ENCODE data around the gene DCTN2. TPM values are rescaled to one million over a fixed set of nuclear protein-coding genes. Genes with fewer than 3 reads are reported as not detected.
"Not testable (repeated sequence)": the region's sequence is repeated elsewhere in the genome, so short reads cannot be mapped to it uniquely, and the experiment has no call there.

DCTN2 gene
- total RNA-seq, 2 donors from 2014 or later = 94.9 to 99.0 TPM

DNA sequence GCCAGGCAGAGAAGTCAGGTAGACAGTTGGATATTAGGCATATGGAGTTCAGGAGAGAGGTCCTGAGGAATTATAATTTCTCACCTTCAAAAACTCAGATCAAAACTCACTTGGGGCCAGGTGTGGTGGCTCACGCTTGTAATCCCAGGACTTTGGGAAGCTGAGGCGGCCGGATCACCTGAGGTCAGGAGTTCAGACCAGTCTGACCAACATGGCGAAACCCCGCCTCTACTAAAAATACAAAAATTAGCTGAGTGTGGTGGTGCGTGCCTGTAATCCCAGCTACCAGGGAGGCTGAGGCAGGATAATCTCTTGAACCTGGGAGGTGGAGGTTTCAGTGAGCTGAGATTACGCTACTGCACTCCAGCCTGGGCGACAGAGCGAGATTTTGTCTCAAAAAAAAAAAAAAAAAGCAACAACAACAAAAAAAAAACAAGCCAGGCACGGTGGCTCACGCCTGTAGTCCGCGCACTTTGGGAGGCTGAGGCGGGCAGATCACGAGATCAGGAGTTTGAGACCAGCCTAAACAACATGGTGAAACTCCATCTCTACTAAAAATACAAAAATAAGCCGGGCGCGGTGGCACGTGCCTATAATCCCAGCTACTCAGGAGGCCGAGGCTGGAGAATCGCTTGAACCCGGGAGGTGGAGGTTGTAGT, 44.6 kb downstream of the DCTN2 start:
- H3K27ac Mint-ChIP-seq; DNase-seq; H3K27me3 Mint-ChIP-seq (ENCODE audit: low read depth); H3K9me3 Mint-ChIP-seq; H3K4me3 Mint-ChIP-seq; ATAC-seq (replicated peaks in 1 of 2); H3K4me1 Mint-ChIP-seq (ENCODE audit: low read depth): not testable (repeated sequence)
- peaks cover 25 to 68% of the 10 kb centered on the region in 2 donors for H3K36me3 Mint-ChIP-seq (ENCODE audit: insufficient read depth in 2 of 2)

DNA sequence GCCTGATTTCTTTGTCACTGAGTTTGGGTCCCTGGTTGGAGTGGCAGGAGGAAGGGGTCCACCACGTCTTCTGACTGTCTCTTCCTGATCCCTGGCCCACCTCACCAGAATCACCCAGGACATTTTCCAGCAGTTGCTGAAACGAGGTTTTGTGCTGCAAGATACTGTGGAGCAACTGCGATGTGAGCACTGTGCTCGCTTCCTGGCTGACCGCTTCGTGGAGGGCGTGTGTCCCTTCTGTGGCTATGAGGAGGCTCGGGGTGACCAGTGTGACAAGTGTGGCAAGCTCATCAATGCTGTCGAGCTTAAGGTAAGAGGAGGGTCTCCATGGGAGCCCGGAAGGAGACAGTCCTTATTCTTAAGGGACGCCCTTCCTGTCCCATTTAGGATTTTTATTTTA, 46.8 kb downstream of the DCTN2 start:
- no peak overlapping the region for H3K4me3 Mint-ChIP-seq
- H3K27ac Mint-ChIP-seq = no peak overlapping the region
- DNase-seq = no peak
- H3K9me3 Mint-ChIP-seq = no peaks in the 10 kb centered on the region
- peaks cover 31 to 79% of the 10 kb centered on the region in 2 donors for H3K36me3 Mint-ChIP-seq (ENCODE audit: insufficient read depth in 2 of 2)
- no peaks in the 10 kb centered on the region for H3K27me3 Mint-ChIP-seq (ENCODE audit: low read depth)
- no peak for ATAC-seq (replicated peaks in 1 of 2)
- peaks cover 11% of the 10 kb centered on the region for H3K4me1 Mint-ChIP-seq (ENCODE audit: low read depth)

DNA sequence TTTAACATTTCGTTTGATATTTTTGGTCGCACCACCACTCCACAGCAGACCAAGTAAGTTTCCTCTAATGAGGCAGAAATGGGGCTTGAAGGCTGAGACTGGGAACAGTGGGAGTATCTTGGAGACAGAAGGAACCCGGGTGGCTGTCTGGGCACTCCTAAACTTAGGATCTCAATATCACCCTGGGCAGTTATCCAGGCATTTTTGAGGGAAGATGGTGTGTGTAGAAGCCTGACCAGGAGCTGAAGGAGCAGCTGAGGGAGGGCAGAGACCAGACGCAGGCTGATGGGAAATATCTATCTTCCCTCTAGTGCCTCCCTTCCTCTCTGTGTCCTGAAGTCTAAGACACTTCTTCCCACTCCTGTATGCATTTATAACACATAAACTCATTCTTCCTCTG, 48.4 kb downstream of the DCTN2 start:
- H3K27me3 Mint-ChIP-seq (ENCODE audit: low read depth) = no peaks in the 10 kb centered on the region
- peak overlapping the region; percentile 23 for H3K27ac Mint-ChIP-seq
- ATAC-seq (replicated peaks in 1 of 2) = no peak
- H3K4me1 Mint-ChIP-seq (ENCODE audit: low read depth) = peaks cover 11% of the 10 kb centered on the region
- DNase-seq = no peak
- no peaks in the 10 kb centered on the region for H3K9me3 Mint-ChIP-seq
- no peak overlapping the region for H3K4me3 Mint-ChIP-seq
- peaks cover 28 to 67% of the 10 kb centered on the region in 2 donors for H3K36me3 Mint-ChIP-seq (ENCODE audit: insufficient read depth in 2 of 2)

DNA sequence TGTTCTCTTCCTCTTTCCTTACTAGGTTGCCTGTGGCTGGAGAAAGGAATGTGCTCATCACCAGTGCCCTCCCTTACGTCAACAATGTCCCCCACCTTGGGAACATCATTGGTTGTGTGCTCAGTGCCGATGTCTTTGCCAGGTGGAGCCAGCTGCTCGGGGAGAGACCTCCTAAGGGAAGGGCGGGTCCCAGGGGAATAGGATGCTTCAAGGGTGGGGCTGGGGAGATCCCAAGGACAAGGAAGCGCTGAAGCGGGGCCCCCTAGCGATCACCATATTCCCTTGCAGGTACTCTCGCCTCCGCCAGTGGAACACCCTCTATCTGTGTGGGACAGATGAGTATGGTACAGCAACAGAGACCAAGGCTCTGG, 48.9 kb downstream of the DCTN2 start:
- Mint-ChIP-seq H3K27me3 (ENCODE audit: low read depth) (no peaks in the 10 kb centered on the region), H3K4me3 (no peak overlapping the region), H3K4me1 (ENCODE audit: low read depth) (peaks cover 11% of the 10 kb centered on the region), H3K27ac (no peak overlapping the region), H3K36me3 (ENCODE audit: insufficient read depth in 2 of 2) (peaks cover 28 to 64% of the 10 kb centered on the region in 2 donors), H3K9me3 (no peaks in the 10 kb centered on the region)
- no peak for DNase-seq
- ATAC-seq (replicated peaks in 1 of 2) = no peak

DNA sequence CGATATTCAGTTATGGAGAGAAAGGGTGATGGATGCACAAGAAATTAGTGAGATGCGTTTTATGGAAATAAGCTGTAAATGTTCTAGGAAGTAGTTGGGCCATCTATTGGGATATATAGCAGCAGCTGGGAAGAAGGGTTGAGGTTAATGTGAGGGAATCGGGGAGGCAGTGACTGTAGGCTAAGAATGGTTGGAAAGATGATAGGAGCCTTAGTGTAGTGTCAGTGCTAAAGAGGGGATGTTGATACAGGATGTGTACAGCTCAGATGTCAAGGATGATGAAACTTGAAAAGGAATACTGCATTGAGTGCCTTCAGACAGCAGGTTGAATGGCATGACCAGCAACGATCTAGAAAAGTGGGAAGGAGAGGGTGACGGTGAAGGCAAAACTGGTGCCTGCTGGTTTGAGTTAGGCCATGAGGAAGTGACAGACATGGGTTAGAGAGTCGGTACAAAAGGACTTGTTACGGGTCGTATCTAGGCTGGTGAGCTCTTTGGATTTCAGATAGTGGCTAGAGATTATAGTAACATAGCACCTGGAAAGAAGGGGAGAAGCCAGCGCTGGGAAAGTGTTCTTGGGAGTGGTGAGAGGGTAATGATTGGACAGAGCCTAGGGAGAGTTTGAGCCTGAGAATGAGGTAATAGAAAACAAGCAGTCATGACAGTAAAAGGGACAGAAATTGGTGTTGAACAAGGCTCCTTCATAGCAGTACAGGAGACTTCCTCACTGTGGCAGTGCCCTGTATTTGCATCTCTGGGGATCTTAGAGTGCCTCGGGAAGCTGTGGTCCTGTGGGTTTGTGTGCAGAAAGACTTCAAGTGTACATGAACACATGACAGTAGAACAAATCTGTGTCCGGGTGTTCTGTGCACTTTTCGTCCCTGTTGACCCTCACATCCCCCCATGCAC, 49.5 kb downstream of the DCTN2 start:
- Mint-ChIP-seq H3K4me3 (no peak overlapping the region), H3K4me1 (ENCODE audit: low read depth) (peaks cover 16% of the 10 kb centered on the region), H3K27ac (peak overlapping the region; percentile 17), H3K27me3 (ENCODE audit: low read depth) (no peaks in the 10 kb centered on the region), H3K36me3 (ENCODE audit: insufficient read depth in 2 of 2) (peaks cover 31 to 66% of the 10 kb centered on the region in 2 donors), H3K9me3 (no peaks in the 10 kb centered on the region)
- ATAC-seq (replicated peaks in 1 of 2) (no peak), DNase-seq (no peak)

DNA sequence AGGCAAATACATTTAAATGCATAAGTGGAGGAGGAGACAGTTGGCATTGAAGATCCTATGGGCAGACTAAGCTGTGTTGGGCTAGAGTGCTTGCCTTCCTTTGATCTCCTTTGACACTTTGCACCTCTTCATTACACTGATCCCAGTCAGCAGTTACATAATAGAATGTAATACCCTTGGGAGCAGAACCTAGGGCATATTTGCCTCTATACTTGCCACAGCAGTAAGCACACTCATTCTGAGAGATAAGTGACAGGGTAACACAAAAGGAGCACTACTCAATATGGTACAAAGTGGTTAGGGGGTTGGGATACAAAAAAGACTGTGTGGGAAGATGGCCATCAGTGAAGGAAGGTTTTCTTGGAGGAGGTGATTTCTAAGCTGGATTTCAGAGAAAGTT, 50.2 kb downstream of the DCTN2 start:
- Mint-ChIP-seq H3K9me3 (no peaks in the 10 kb centered on the region), H3K4me3 (no peak overlapping the region), H3K27ac (peak overlapping the region; percentile 17), H3K36me3 (ENCODE audit: insufficient read depth in 2 of 2) (peaks cover 28 to 64% of the 10 kb centered on the region in 2 donors), H3K4me1 (ENCODE audit: low read depth) (peaks cover 16% of the 10 kb centered on the region), H3K27me3 (ENCODE audit: low read depth) (no peaks in the 10 kb centered on the region)
- DNase-seq = no peak
- ATAC-seq (replicated peaks in 1 of 2) = peak in 1 of 2 donors; percentile 58

DNA sequence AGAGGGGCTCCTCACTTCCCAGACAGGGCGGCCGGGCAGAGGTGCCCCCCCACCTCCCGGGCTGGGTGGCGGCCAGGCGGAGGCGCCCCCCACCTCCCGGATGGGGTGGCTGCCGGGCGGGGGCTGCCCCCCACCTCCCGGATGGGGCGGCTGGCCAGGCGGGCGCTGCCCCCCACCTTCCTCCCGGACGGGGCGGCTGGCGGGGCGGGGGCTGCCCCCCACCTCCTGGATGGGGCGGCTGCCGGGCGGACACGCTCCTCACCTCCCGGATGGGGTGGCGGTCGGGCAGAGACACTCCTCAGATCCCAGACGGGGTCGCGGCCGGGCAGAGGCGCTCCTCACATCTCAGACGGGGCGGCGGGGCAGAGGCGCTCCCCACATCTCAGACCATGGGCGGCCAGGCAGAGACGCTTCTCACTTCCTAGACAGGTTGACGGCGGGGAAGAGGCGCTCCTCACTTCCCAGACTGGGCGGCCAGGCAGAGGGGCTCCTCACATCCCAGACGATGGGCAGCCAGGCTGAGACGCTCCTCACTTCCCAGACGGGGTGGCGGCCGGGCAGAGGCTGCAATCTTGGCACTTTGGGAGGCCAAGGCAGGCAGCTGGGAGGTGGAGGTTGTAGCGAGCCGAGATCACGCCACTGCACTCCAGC, 51.8 kb downstream of the DCTN2 start:
- H3K27ac Mint-ChIP-seq; H3K9me3 Mint-ChIP-seq; DNase-seq; ATAC-seq (replicated peaks in 1 of 2); H3K27me3 Mint-ChIP-seq (ENCODE audit: low read depth); H3K4me3 Mint-ChIP-seq: not testable (repeated sequence)
- H3K4me1 Mint-ChIP-seq (ENCODE audit: low read depth) = peaks cover 22% of the 10 kb centered on the region
- H3K36me3 Mint-ChIP-seq (ENCODE audit: insufficient read depth in 2 of 2) = peaks cover 25 to 64% of the 10 kb centered on the region in 2 donors

DNA sequence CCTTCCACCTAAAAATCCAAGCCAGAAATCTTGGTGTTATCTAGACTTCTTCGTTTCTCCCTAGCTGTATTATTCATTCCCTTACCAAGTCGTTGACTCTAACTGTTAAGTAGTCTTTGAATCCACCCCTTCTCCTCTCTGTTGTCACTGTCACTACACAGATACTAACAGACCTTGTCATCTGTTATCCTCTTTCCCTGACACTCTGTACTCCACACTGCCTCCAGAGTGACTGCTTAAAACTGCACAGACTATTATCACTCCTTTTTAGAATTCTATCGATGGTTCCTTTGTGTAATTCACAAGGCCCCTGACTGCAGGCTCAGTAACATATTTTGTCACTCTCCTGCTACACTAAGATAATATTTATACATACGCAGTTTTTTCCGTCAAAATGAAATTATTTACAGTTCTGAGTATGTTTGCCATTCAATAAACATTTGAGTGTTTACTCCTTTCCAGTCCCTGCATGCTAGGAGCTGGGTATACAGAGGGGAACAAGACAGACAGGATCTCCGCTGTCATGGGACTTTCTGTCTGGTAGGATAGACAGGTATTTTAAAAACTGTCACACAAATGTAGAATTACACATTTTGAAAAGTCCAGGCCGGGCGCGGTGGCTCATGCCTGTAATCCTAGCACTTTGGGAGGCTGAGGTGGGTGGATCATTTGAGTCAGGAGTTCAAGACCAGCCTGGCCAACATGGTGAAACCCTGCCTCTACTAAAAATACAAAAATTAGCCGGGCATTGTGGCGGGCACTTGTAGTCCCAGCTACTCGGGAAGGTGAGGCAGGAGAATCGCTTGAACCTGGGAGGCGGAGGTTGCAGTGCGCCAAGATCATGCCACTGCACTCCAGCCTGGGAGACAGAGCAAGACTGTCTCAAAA, 55.4 kb downstream of the DCTN2 start:
- no peaks in the 10 kb centered on the region for H3K27me3 Mint-ChIP-seq (ENCODE audit: low read depth)
- H3K36me3 Mint-ChIP-seq (ENCODE audit: insufficient read depth in 2 of 2) = peaks cover 29 to 59% of the 10 kb centered on the region in 2 donors
- no peaks in the 10 kb centered on the region for H3K9me3 Mint-ChIP-seq
- peaks cover 30% of the 10 kb centered on the region for H3K4me1 Mint-ChIP-seq (ENCODE audit: low read depth)
- peak overlapping the region; percentile 51 for H3K27ac Mint-ChIP-seq
- ATAC-seq (replicated peaks in 1 of 2) (no peak), DNase-seq (no peak)
- peak overlapping the region in 1 of 2 donors; percentile 8 for H3K4me3 Mint-ChIP-seq

DNA sequence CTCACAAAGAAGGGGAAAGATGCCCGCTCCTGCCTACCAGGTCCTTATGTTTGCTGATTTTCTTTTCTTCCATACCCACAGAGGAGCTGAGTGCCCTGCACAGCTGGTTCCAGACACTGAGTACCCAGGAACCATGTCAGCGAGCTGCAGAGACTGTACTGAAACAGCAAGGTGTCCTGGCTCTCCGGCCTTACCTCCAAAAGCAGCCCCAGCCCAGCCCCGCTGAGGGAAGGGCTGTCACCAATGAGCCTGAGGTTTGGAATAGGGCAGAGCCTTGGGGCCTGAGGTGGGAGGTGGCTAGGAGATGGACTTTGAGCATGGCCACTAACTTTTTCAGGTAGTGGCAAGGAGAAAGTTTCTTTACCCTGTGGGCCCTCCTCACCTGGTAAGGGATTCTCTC, 56.9 kb downstream of the DCTN2 start:
- no peak for DNase-seq
- ATAC-seq (replicated peaks in 1 of 2) = no peak
- Mint-ChIP-seq H3K36me3 (ENCODE audit: insufficient read depth in 2 of 2) (peaks cover 29 to 49% of the 10 kb centered on the region in 2 donors), H3K9me3 (no peaks in the 10 kb centered on the region), H3K4me3 (peak overlapping the region in 1 of 2 donors; percentile 99), H3K27ac (peak overlapping the region; percentile 98), H3K27me3 (ENCODE audit: low read depth) (no peaks in the 10 kb centered on the region), H3K4me1 (ENCODE audit: low read depth) (peaks cover 30% of the 10 kb centered on the region)

DNA sequence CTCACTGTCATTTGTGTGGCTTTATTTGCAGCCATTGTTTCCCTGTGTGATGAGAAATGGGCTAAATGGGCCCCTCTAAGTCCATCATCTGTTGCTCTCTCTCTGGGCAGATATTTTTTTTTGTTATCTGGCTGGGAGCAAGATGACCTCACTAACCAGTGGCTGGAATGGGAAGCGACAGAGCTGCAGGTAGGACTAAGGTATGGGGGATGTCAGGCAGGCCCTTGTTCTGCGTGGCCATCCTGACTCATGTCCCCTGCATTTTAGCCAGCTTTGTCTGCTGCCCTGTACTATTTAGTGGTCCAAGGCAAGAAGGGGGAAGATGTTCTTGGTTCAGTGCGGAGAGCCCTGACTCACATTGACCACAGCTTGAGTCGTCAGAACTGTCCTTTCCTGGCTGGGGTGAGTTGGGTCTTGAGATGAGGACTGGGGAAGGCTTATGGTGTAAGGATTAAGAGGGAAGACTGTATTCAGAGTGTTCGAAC, 57.8 kb downstream of the DCTN2 start:
- peaks cover 30% of the 10 kb centered on the region for H3K4me1 Mint-ChIP-seq (ENCODE audit: low read depth)

DNA sequence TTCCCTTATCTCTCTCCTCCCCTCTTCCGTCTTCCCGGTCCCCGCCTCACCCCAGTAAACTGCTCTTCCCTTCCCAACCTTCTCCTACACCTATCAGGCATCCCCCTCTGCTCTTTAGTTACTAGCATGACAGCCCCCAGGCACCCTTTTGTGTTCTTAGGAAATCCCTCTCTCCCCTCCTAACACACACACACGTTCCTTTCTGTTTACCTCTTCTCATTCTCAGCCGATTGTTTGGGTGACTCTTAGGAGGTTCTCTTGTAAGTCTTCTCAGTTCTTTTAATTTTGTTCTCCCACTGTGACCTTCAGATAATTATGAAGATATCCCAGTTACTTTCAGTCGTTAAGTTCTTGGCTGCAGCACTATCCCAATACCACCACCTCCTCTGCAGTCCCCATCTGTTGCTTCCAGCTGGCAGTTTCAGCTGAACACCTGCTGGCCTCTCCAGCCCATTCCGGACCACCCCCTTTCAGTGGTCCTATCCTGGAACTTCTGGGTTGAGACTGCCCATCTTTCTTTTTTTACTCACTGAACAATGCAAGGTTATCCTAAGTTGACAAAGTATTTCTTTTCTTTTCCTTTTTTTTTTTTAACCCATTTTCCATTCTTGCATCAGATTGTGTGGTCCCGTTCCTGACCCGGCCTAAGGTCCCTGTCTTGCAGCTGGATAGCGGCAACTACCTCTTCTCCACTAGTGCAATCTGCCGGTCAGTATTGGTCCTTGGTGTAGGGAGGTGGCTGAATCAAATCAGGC, 58.4 kb downstream of the DCTN2 start:
- Mint-ChIP-seq H3K9me3 (no peaks in the 10 kb centered on the region), H3K36me3 (ENCODE audit: insufficient read depth in 2 of 2) (peaks cover 29 to 46% of the 10 kb centered on the region in 2 donors), H3K27me3 (ENCODE audit: low read depth) (no peaks in the 10 kb centered on the region), H3K4me3 (peak overlapping the region; percentile 92 to 99), H3K4me1 (ENCODE audit: low read depth) (peaks cover 31% of the 10 kb centered on the region), H3K27ac (peak overlapping the region; percentile 98)
- ATAC-seq (replicated peaks in 1 of 2) (no peak), DNase-seq (no peak)

More for the DNA sequence above, 57.8 kb downstream of the DCTN2 start:
- H3K27ac Mint-ChIP-seq = peak overlapping the region; percentile 98
- no peaks in the 10 kb centered on the region for H3K27me3 Mint-ChIP-seq (ENCODE audit: low read depth)
- H3K36me3 Mint-ChIP-seq (ENCODE audit: insufficient read depth in 2 of 2) = peaks cover 29 to 46% of the 10 kb centered on the region in 2 donors
- no peaks in the 10 kb centered on the region for H3K9me3 Mint-ChIP-seq
- peak overlapping the region; percentile 92 to 99 for H3K4me3 Mint-ChIP-seq
- no peak for DNase-seq
- no peak for ATAC-seq (replicated peaks in 1 of 2)
